ENCODE data around the gene PLEKHA7.

Gene PLEKHA7

DNA sequence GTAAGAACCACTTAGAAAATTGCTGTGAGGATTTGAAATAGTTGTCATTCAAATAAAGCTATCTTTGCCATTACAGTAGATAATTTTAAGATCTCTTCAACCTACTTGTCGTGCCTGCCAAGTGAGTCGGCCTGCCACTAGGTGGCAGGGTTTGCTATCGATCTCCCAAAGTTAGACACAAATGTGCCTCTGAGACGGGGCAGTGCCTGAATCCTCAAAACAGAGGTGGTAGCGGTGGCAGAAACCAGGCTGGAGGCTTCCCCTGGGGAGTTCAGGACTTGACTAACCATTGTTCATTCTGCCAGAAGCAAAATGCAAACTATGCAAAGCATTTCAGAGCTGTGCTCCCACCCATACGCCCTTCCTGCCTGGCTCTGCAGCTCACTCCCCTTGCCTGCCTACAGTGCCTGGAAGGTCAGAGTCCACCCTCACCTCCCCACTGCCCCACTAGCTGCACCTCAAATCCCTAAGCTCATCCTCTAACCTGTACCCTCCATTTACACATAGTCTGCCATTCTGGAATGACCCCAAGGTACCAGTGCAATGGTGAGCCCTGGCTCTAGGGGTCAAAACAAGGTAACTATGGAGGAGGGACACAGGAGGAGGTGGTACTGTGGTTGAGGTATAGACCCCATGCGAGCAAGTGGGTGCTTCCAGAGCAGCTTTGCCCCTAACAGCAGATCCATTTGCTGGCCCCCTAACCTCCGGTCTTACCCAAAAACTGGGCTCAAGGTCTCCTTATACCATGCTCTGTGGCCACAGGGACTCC lies 193.7 kb downstream of the PLEKHA7 start:
- no peak overlapping the region for H3K4me3 ChIP-seq (ENCODE audit: low read depth, low read length)
- in situ Hi-C loops (cut with HindIII; ENCODE audit: low sequenced_read_pairs) = no loop called here
- TF ChIP-seq, protein P1, sequence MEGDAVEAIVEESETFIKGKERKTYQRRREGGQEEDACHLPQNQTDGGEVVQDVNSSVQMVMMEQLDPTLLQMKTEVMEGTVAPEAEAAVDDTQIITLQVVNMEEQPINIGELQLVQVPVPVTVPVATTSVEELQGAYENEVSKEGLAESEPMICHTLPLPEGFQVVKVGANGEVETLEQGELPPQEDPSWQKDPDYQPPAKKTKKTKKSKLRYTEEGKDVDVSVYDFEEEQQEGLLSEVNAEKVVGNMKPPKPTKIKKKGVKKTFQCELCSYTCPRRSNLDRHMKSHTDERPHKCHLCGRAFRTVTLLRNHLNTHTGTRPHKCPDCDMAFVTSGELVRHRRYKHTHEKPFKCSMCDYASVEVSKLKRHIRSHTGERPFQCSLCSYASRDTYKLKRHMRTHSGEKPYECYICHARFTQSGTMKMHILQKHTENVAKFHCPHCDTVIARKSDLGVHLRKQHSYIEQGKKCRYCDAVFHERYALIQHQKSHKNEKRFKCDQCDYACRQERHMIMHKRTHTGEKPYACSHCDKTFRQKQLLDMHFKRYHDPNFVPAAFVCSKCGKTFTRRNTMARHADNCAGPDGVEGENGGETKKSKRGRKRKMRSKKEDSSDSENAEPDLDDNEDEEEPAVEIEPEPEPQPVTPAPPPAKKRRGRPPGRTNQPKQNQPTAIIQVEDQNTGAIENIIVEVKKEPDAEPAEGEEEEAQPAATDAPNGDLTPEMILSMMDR (IDR thresholded peaks at IDR 0.05; ENCODE audit: low read depth, low read length, missing control alignments) = peak; percentile 95
- peak; percentile 45 for DNase-seq (ENCODE audit: low read depth)

DNA sequence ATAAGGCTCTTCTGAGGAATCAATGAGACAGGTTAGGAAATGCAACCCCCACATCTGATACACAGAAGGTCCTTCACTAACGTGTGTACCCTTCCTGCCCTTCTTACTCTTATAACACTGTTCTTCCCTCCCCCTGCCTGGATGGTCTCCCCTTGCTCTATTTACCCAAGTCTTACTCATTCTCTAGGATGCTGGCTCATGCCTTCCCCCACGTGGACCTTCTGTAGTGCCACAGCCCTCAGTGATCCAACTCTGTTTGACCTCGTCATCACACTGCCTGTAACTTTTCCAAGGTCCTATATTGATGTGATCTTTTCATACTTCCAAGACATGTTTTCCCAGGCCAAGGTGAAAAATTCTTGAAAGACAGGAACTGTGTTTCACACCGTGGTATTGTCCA lies 195.9 kb downstream of the PLEKHA7 start:
- TF ChIP-seq, protein P1 (IDR thresholded peaks at IDR 0.05; ENCODE audit: low read depth, low read length, missing control alignments) = peak; percentile 20
- DNase-seq (ENCODE audit: low read depth) = no peak
- H3K4me3 ChIP-seq (ENCODE audit: low read depth, low read length) = no peak overlapping the region
- in situ Hi-C loops (cut with HindIII; ENCODE audit: low sequenced_read_pairs) = no loop called here

GRCh38 chr11:16817351-16817750 lies 196.9 kb downstream of the PLEKHA7 start:
- H3K4me3 ChIP-seq (ENCODE audit: low read depth, low read length) = no peak overlapping the region
- DNase-seq (ENCODE audit: low read depth) = no peak
- in situ Hi-C loops (cut with HindIII; ENCODE audit: low sequenced_read_pairs) = no loop called here
- TF ChIP-seq, protein P1 (IDR thresholded peaks at IDR 0.05; ENCODE audit: low read depth, low read length, missing control alignments) = no peak

- in situ Hi-C loops (cut with HindIII; ENCODE audit: low sequenced_read_pairs) = no loop called here
- DNase-seq (ENCODE audit: low read depth) = no peak
- no peak overlapping the region for H3K4me3 ChIP-seq (ENCODE audit: low read depth, low read length)
- TF ChIP-seq, protein P1 (IDR thresholded peaks at IDR 0.05; ENCODE audit: low read depth, low read length, missing control alignments) = no peak
These were observed 197.6 kb downstream of the PLEKHA7 start for GRCh38 chr11:16816358-16817270.

DNA sequence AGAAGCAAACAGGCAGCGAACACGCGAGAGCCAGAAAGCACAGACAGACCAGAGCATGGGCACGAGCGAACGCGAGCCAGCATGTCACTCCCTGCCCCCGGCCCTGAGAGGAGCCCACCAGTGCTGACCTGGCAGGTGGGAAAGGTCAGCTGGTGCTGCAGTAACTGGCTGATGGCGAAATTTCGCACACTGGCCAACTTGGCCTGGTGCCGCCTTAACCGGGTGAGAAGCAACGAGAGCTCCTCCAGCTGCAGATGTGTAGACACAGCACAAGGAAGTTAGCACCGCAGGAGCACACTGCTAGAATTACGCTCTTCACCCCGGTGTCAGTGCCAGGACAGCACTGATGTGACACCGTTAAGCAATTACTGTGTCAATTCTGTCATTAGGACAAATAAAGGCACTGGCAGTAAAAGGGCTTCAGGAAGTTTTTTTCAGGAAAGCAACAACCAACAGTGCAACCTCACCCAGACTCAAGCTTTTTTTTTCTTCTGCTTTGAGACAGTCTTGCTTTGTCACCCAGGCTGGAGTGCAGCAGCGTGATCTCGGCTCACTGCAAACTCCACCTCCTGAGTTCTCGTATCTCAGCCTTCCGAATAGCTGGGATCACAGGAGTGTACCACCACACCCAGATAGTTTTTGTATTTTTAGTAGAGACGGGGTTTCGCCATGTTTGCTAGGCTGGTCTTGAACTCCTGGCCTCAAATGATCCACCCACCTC lies 199.0 kb downstream of the PLEKHA7 start:
- in situ Hi-C loops (cut with HindIII; ENCODE audit: low sequenced_read_pairs) = no loop called here
- no peak overlapping the region for H3K4me3 ChIP-seq (ENCODE audit: low read depth, low read length)
- TF ChIP-seq, protein P1 (IDR thresholded peaks at IDR 0.05; ENCODE audit: low read depth, low read length, missing control alignments) = peak; percentile 12
- peak; percentile 18 for DNase-seq (ENCODE audit: low read depth)

GRCh38 chr11:16814410-16815046 lies 199.7 kb downstream of the PLEKHA7 start:
- H3K4me3 ChIP-seq (ENCODE audit: low read depth, low read length) = no peak overlapping the region
- no peak for DNase-seq (ENCODE audit: low read depth)
- TF ChIP-seq, protein P1 (IDR thresholded peaks at IDR 0.05; ENCODE audit: low read depth, low read length, missing control alignments) = no peak
- in situ Hi-C loops (cut with HindIII; ENCODE audit: low sequenced_read_pairs) = no loop called here
